Endothelial cell of umbilical vein (primary cell): Measurements from ENCODE around the gene IL4I1. TPM values are rescaled to one million over a fixed set of nuclear protein-coding genes. Genes with fewer than 3 reads are reported as not detected.
A peak's percentile ranks its signal among the peaks of the same experiment; 100 is the strongest.

Experiments
- BruUV-seq: library from RNA; stranded (reverse); fragments of 400-500 nt; replicated peaks from 2 replicates; lab custom pipeline; 2021; lab: Mats Ljungman, UMichigan
- CTCF ChIA-PET: fragments of 300-600, 350-600 bp; sonication (Branson Sonifier 250); formaldehyde crosslinking; loops from one replicate; lab custom pipeline; 2021; ENCODE audit warnings: antibody characterized with exemption, inconsistent platforms; lab: Charles Lee
- POLR2A ChIA-PET: fragments of 300-600, 350-600 bp; sonication (Branson Sonifier 250); formaldehyde crosslinking; loops from one replicate; lab custom pipeline; 2021; ENCODE audit warnings: antibody characterized with exemption, inconsistent platforms; lab: Charles Lee
- DNase-seq: peaks from one replicate; pipeline ENCODE4 v3.0.0-alpha.2; 2011; ENCODE audit warnings: low read depth, low spot score
- FAIRE-seq: peaks from 2 replicates; lab custom pipeline; 2011; peaks lifted over from hg19 to GRCh38; lab: Jason Lieb, UNC
- H2AFZ ChIP-seq: 2 replicates; pipeline ENCODE4 v1.6.0; 2012; ENCODE audit warnings: low read depth, low read length, control low read depth, inconsistent platforms
- H3K27ac ChIP-seq: 2 replicates; pipeline ENCODE4 v1.5.1; 2011; ENCODE audit warnings: low read depth, mild to moderate bottlenecking, control low read depth, low read length, moderate library complexity; ENCODE audit not compliant: insufficient read depth
- H3K27me3 ChIP-seq, 2 experiments: 2 replicates each; pipeline versions ENCODE4 v1.6.0 to v1.6.1; 2011; ENCODE audit warnings: low read length in 2 of 2, mixed read lengths in 1 of 2; ENCODE audit not compliant: control insufficient read depth in 2 of 2, insufficient read depth in 2 of 2
- H3K36me3 ChIP-seq, 2 experiments: 2 replicates in 1 of 2; 3 replicates in 1 of 2; pipeline ENCODE4 v1.5.1; 2011; ENCODE audit warnings: low read length in 2 of 2, mild to moderate bottlenecking in 1 of 2, moderate library complexity in 1 of 2; ENCODE audit not compliant: control insufficient read depth in 2 of 2, insufficient read depth in 2 of 2; ENCODE audit errors: extremely low read depth in 1 of 2
- H3K4me1 ChIP-seq: 3 replicates; pipeline ENCODE4 v1.5.1; 2011; ENCODE audit warnings: mild to moderate bottlenecking, low read length; ENCODE audit not compliant: control insufficient read depth, insufficient read depth; ENCODE audit errors: extremely low read depth
- H3K4me2 ChIP-seq: 2 replicates; pipeline ENCODE4 v1.6.1; 2011; ENCODE audit warnings: low read length, control low read depth, mixed read lengths; ENCODE audit not compliant: insufficient read depth
- H3K4me3 ChIP-seq, 3 experiments: fragments of 200-600 bp in 1 of 3; sonication (generic), shearing (Covaris generic) in 1 of 3; replicated peaks in 1 of 3; 2 replicates each; pipeline ENCODE4 v1.5.1; 2011 to 2016; ENCODE audit warnings: control low read depth in 3 of 3, low read length in 3 of 3, mild to moderate bottlenecking in 2 of 3, inconsistent platforms in 1 of 3, low read depth in 1 of 3, moderate library complexity in 1 of 3; ENCODE audit not compliant: insufficient read depth in 1 of 3
- H3K79me2 ChIP-seq: 2 replicates; pipeline ENCODE4 v1.6.0; 2012; ENCODE audit warnings: low read length, inconsistent platforms; ENCODE audit not compliant: control insufficient read depth, insufficient read depth
- H3K9ac ChIP-seq: replicated peaks from 2 replicates; pipeline ENCODE3; 2011; ENCODE audit warnings: low read length, control low read depth; ENCODE audit not compliant: insufficient read depth; ENCODE audit errors: extremely low read depth
- H3K9me1 ChIP-seq: replicated peaks from 3 replicates; pipeline ENCODE4 v1.6.0; 2011; ENCODE audit warnings: mild to moderate bottlenecking, low read length; ENCODE audit not compliant: control insufficient read depth, insufficient read depth; ENCODE audit errors: extremely low read depth
- H3K9me3 ChIP-seq: replicated peaks from 2 replicates; pipeline ENCODE4 v1.5.1; 2012; ENCODE audit warnings: low read length, inconsistent platforms; ENCODE audit not compliant: control insufficient read depth, insufficient read depth
- H4K20me1 ChIP-seq: replicated peaks from 2 replicates; pipeline ENCODE3; 2011; ENCODE audit warnings: mild to moderate bottlenecking, low read length; ENCODE audit not compliant: control insufficient read depth, insufficient read depth; ENCODE audit errors: extremely low read depth
- CTCF ChIP-seq, 2 donors: IDR thresholded peaks; 1 replicate in 1 of 2; 2 replicates in 1 of 2; pipeline ENCODE4 v1.5.1; 2011; ENCODE audit warnings: low read length in 2 of 2, mild to moderate bottlenecking in 2 of 2, moderate library complexity in 2 of 2, control low read depth in 1 of 2, inconsistent platforms in 1 of 2, low read depth in 1 of 2; ENCODE audit not compliant: insufficient read depth in 1 of 2; ENCODE audit errors: extremely low read depth in 1 of 2
- EZH2 ChIP-seq: IDR thresholded peaks from 2 replicates; pipeline ENCODE4 v1.6.1; 2012; ENCODE audit warnings: borderline replicate concordance, low read depth, mild to moderate bottlenecking, moderate library complexity, low read length, inconsistent platforms; ENCODE audit not compliant: severe bottlenecking
- FOS ChIP-seq: IDR thresholded peaks from 2 replicates; pipeline ENCODE4 v1.6.1; 2011; ENCODE audit warnings: mild to moderate bottlenecking, low read length, moderate library complexity, borderline replicate concordance; ENCODE audit not compliant: insufficient read depth
- MYC ChIP-seq: IDR thresholded peaks from one replicate; pipeline ENCODE4 v1.6.1; 2011; ENCODE audit warnings: mild to moderate bottlenecking, low read depth, low read length
- POLR2A ChIP-seq: IDR thresholded peaks from 2 replicates; pipeline ENCODE4 v1.6.1; 2012; ENCODE audit warnings: low read depth, mild to moderate bottlenecking, control low read depth, low read length
- POLR2AphosphoS5 ChIP-seq: IDR thresholded peaks from 2 replicates; pipeline ENCODE4 v1.6.1; 2012; ENCODE audit warnings: low read depth, mild to moderate bottlenecking, control low read depth, low read length, moderate library complexity; ENCODE audit not compliant: insufficient read depth
- dilution Hi-C: fragments of 300-500 bp; cut with MboI; formaldehyde crosslinking; loops from one replicate; pipeline ENCODE4 v1.15.0; 2019; ENCODE audit warnings: low sequenced_read_pairs; ENCODE audit not compliant: extremely low pct_ligation_motif_present
- intact Hi-C: fragments of 100-400 bp; cut with micrococcal nuclease; formaldehyde crosslinking; loops from one replicate; pipeline ENCODE4 v1.10.0; 2022
- polyA plus RNA-seq, 4 experiments: library from polyadenylated mRNA; depleted of rRNA in 3 of 4; stranded (reverse) in 3 of 4; unstranded in 1 of 4; fragments of >200 nt; gene quantifications; 2 replicates each; pipeline versions ENCODE4 v1.2.1 to v1.2.3, GENCODE V29; 2011 to 2012; ENCODE audit warnings: missing spikeins in 1 of 4
- total RNA-seq: library from RNA; stranded (reverse); gene quantifications from 2 replicates; pipeline ENCODE4 v1.2.3, GENCODE V29; 2021
- TF ChIP-seq, protein P1 (sequence below): IDR thresholded peaks from 2 replicates; pipeline ENCODE4 v1.6.1; 2011; ENCODE audit not compliant: insufficient read depth, insufficient read length

IL4I1 gene
- total and polyA plus RNA-seq, 2 donors (not counting 3 experiments of a cell fraction or from before 2014, with no cell fraction given) = 5.0 to 5.6 TPM

GRCh38 chr19:49878744-49879070, 18.0 kb downstream of the IL4I1 start:
- Histone ChIP-seq H2AFZ (no peak overlapping the region), H3K4me3 (peak overlapping the region in 1 of 3 experiments; percentile 70), H3K27ac (no peak overlapping the region), H3K9me1 (no peaks in the 10 kb centered on the region), H4K20me1 (no peaks in the 10 kb centered on the region), H3K27me3 (no peaks in the 10 kb centered on the region), H3K4me1 (peaks cover 14% of the 10 kb centered on the region), H3K4me2 (peak overlapping the region; percentile 83), H3K9me3 (no peaks in the 10 kb centered on the region), H3K79me2 (peaks cover 18% of the 10 kb centered on the region), H3K36me3 (peaks cover 10 to 36% of the 10 kb centered on the region in 2 experiments), H3K9ac (no peak overlapping the region)
- ChIA-PET POLR2A (no interaction called here), CTCF (no interaction called here)
- DNase-seq (no peak), FAIRE-seq (no peak)
- TF ChIP-seq, protein P1, sequence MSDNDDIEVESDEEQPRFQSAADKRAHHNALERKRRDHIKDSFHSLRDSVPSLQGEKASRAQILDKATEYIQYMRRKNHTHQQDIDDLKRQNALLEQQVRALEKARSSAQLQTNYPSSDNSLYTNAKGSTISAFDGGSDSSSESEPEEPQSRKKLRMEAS = no peak
- TF ChIP-seq POLR2AphosphoS5 = no peak
- no peak for TF ChIP-seq FOS
- intact Hi-C loops (loop anchor here (1.0 to 5.0 kb wide), 2 partner anchors 12 to 426 kb away; partner anchors contain the start of genes ALDH16A1 and PIH1D1), dilution Hi-C loops (no loop called here)
- BruUV-seq = no TSS peak

DNA sequence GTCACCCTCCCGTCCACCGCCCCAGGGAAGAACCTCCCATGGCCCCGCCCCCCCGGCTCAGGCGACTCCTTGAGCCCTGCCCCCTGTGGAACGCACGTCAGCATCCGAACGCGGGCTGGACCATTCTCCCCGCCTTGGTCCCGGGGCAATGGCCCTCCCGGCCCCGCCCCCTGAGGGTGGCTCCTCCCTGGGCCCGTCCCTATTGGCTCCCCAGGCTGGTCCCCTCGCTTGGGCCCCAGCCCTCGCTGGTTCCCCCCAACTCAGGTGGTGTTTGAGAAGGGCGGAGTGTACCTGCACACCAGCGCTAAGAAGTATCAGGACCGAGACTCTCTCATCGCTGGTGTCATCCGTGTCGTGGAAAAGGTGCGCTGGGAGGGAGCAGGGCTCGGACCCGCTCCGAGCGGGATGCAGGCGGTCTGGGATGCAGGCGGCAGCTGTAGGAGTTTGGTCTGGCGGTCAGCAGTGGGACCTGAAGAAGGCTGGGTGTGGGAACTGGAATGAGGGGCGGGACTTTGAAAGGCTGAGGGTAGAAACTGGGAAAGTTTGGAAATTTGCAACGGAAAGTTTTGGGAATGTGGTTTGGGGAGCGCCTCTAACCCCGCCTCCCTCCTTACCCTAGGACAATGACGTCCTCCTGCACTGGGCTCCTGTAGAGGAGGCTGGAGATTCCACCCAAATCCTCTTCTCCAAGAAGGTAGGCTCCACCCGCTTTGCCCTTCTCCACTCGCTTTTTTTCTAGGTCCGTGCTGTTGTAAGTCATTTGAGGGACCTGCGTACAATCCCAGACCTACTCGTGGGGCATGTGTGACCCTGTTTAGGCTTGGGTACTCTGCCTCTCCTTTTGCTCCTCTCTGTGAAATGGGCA, 18.6 kb downstream of the IL4I1 start:
- CTCF ChIA-PET = interaction anchor here (1.6 kb wide), 1 partner anchor 10 kb away, joined by 4 read pairs; the partner anchor contains the start of gene PNKP
- no peaks in the 10 kb centered on the region for H3K27me3 ChIP-seq
- H3K9ac ChIP-seq = peak overlapping the region; percentile 91
- intact Hi-C loops (loop anchor here (1.0 to 5.0 kb wide), 8 partner anchors 9 to 506 kb away; partner anchors contain the start of genes ALDH16A1, ATF5, FUZ and NUP62), dilution Hi-C loops (no loop called here)
- peak overlapping the region; percentile 83 for H3K4me2 ChIP-seq
- peak overlapping the region; percentile 82 for H2AFZ ChIP-seq
- no peaks in the 10 kb centered on the region for H3K9me1 ChIP-seq
- peaks cover 14% of the 10 kb centered on the region for H3K4me1 ChIP-seq
- H3K27ac ChIP-seq = peak overlapping the region; percentile 84
- POLR2A ChIA-PET = no interaction called here
- H4K20me1 ChIP-seq = no peaks in the 10 kb centered on the region
- DNase-seq = peak; percentile 97
- TF ChIP-seq EZH2 = no peak
- TF ChIP-seq POLR2A = no peak
- no peak for TF ChIP-seq CTCF (IDR thresholded peaks at IDR 0.05; ENCODE audit: extremely low read depth in 1 of 2, insufficient read depth in 1 of 2, low read depth in 1 of 2, low read length in 2 of 2)
- no peak for TF ChIP-seq MYC
- no peak for TF ChIP-seq POLR2AphosphoS5
- H3K79me2 ChIP-seq = peaks cover 18% of the 10 kb centered on the region
- FAIRE-seq = no peak
- no peaks in the 10 kb centered on the region for H3K9me3 ChIP-seq
- BruUV-seq = TSS peak; percentile 34
- peak overlapping the region; percentile 33 to 81 (median 70) for H3K4me3 ChIP-seq
- peaks cover 6 to 30% of the 10 kb centered on the region in 2 experiments for H3K36me3 ChIP-seq
